IPS-18c (cell line): ENCODE measurements around the gene PARD3.

ENCODE experiments used
- H3K4me3 ChIP-seq: 2 replicates; pipeline ENCODE4 v1.7.0; 2013; ENCODE audit warnings: low read depth, mild to moderate bottlenecking, low read length, moderate library complexity; ENCODE audit not compliant: insufficient read depth
- H3K9me3 ChIP-seq: one replicate; pipeline ENCODE4 v1.6.1; 2013; ENCODE audit warnings: mild to moderate bottlenecking, low read length, moderate library complexity; ENCODE audit not compliant: control insufficient read depth, insufficient read depth

The PARD3 gene

DNA sequence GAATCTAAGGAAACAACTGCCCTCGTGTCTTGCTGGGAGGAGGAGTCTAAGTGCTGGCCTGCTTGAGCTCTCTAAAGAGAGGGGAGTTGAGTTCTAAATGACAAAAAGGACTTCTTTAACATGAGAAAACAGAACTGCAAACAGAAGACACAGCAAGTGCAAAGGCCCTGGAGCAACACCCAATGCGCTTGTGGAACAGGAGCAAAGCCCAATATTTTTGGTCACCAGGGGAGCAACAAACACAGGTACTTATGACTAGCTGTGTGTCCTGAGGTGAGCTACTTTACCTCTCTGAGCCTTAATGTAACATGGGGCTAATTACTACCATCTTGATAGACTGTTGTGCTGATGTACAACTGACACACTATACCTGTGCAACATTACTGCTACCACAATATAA is 634.3 kb downstream of the PARD3 start:
- Histone ChIP-seq H3K9me3 (no peaks in the 10 kb centered on the region), H3K4me3 (no peak overlapping the region)

- H3K4me3 ChIP-seq, result no peak overlapping the region
- H3K9me3 ChIP-seq, result no peaks in the 10 kb centered on the region
These were observed 635.8 kb downstream of the PARD3 start for GRCh38 chr10:34179280-34179679.

GRCh38 chr10:34178756-34179155 is 636.3 kb downstream of the PARD3 start:
- H3K9me3 ChIP-seq, result no peaks in the 10 kb centered on the region
- H3K4me3 ChIP-seq, result no peak overlapping the region

DNA sequence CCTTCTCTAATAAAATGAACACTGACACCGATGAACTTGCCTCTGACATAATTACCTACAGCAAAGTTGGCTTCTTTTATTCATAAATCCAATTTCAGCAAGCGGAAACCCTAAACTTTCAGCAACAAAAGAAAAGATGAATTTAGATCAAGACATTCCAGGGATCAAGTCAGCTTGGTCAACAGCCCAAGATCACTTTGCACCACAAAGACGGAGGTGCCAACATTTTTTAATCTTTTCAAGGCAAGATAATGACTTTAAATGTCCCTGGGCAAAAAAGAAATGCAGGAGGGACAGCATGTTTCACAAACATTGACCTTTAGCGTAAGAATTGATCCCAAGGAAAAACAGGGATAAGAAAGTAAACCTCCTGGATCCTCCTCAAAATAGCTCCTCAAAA is 636.9 kb downstream of the PARD3 start:
- H3K4me3 ChIP-seq, result no peak overlapping the region

DNA sequence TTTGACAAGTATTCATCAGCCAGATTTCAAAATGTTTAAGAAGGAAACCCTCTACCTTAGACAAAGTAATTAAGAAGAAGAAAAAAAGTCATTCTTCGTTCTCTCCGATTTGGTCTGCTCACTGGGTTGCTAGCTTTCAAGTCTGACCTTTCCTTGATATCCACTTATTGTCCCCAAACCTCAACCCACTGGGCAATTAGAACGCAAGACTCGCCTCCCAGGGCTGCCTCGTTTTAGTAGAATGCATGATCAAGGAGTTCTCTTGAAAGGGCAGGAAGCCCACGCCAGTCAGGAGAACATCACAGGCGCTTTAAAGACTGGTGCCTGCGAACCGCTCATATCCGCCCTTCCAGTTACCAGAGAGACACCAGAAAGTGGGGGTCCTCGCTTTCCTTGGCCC is 637.7 kb downstream of the PARD3 start:
- Histone ChIP-seq H3K4me3 (no peak overlapping the region), H3K9me3 (no peaks in the 10 kb centered on the region)

More for the DNA sequence above, 636.9 kb downstream of the PARD3 start:
- H3K9me3 ChIP-seq, result no peaks in the 10 kb centered on the region

- Histone ChIP-seq H3K9me3 (no peaks in the 10 kb centered on the region), H3K4me3 (no peak overlapping the region)
These were observed 638.7 kb downstream of the PARD3 start for GRCh38 chr10:34176351-34176750.

GRCh38 chr10:34175121-34175520 is 640.0 kb downstream of the PARD3 start:
- Histone ChIP-seq H3K9me3 (no peaks in the 10 kb centered on the region), H3K4me3 (no peak overlapping the region)

DNA sequence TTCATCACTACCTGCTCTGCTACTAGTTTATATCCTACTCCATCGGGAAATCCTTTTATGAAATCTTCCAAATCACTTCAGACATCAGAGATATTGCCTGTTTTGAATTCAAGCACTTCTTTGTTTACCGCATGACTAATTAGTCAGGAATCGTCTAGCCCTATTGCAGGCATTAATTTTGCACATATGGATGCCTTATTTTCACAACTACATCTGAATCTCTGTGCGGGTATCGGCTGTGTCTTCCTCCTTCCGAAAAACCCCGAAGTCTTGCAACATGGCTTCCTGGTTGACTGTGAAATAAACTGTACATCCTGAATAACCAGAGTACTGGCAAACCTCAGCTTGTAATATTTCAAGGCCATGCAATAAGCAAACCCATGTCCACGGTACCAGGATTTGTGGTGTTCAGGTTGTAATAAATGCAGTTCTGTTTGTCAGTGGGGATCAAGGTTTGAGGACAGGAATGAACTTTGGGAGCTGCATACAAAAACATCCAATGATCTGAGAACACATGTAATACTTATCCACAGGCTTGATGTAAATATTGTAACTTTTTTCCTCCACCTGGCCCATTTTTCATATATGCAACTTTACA is 642.1 kb downstream of the PARD3 start:
- no peaks in the 10 kb centered on the region for H3K9me3 ChIP-seq

GRCh38 chr10:34171957-34172527 is 643.1 kb downstream of the PARD3 start:
- H3K4me3 ChIP-seq, result no peak overlapping the region

More for the DNA sequence above, 642.1 kb downstream of the PARD3 start:
- H3K4me3 ChIP-seq, result no peak overlapping the region

DNA sequence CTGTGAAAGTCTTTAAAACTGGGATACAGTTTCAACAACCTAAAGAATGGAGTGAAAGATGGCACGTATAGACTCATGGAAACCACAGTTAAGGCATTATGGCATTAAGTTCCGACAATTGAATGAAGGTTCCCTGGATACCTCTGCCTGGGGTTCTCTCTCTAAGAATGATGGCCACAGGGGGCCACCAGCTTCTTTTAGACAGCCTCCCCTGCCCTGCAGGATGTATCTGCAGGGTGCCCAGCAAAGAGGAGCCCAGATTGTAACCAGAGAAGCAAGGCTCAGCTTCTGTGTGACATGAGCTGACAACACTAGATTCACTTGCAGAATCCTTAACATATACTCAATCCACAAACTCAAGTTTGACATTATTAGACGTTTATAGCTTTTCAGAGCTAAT is 645.4 kb downstream of the PARD3 start:
- Histone ChIP-seq H3K9me3 (no peaks in the 10 kb centered on the region), H3K4me3 (no peak overlapping the region)

More at GRCh38 chr10:34171957-34172527, 643.1 kb downstream of the PARD3 start:
- no peaks in the 10 kb centered on the region for H3K9me3 ChIP-seq

GRCh38 chr10:34169131-34169530 is 646.0 kb downstream of the PARD3 start:
- Histone ChIP-seq H3K9me3 (no peaks in the 10 kb centered on the region), H3K4me3 (no peak overlapping the region)

GRCh38 chr10:34168439-34168838 is 646.7 kb downstream of the PARD3 start:
- H3K4me3 ChIP-seq, result no peak overlapping the region

GRCh38 chr10:34166823-34167222 is 648.3 kb downstream of the PARD3 start:
- Histone ChIP-seq H3K9me3 (no peaks in the 10 kb centered on the region), H3K4me3 (no peak overlapping the region)

More at GRCh38 chr10:34168439-34168838, 646.7 kb downstream of the PARD3 start:
- H3K9me3 ChIP-seq, result no peaks in the 10 kb centered on the region

- Histone ChIP-seq H3K4me3 (no peak overlapping the region), H3K9me3 (no peaks in the 10 kb centered on the region)
These were observed 648.7 kb downstream of the PARD3 start for GRCh38 chr10:34166354-34166753.

DNA sequence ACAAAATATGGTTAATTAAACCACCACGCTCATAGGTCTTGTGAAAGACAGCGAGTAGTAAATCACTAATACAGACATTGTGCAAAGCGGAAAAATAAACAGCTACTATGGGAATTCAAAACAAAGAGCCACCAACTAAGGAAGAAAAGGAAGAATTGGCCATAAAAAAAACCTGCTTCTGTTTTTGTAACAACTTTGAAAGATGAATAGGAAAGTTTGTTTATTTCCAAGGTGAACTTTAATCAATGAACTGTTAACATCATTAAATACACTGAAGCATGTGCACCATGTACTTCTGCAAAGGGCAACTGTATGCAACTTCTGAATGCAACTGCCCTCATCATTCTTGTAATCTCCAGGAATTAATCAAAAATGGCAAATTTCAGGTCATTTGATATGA is 651.1 kb downstream of the PARD3 start:
- H3K9me3 ChIP-seq, result no peaks in the 10 kb centered on the region
- H3K4me3 ChIP-seq, result no peak overlapping the region

DNA sequence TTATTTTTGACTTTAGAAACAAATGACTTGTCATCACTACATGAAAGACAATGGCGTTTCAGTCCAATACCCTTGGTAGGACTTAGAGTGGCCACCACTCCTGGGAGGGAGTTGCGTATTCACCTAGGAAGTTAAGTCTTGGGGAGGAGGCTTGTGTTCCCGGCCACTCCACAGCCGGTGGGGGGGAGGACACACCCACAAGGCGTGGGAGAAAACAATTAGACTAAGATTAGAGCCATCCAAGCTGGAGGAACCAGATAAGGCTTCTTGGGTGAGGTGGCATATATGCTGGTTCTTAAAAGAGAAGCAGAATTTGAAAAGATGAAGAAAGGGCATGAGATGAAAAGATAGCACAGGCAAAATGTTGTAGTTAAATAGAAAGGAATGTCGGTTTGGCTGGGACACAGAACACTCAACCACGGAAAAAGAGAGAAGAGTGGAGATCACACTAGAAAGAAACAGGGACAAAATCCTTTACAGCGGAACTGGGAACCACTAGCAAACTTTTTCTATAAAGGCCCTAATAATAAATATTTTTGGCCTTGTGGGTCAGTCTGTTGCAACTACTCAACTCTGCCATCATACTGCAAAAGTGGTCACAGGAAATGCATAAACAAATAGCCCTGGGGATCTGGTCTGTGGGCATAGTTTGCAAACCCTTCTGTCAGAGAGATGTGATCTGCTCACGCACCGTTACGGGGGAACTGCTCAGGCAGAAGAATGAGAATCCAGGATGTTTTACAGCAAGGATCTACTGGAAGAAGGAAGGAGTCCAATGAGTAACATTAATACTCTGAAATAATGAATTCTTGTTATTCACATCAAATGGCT is 651.8 kb downstream of the PARD3 start:
- no peak overlapping the region for H3K4me3 ChIP-seq
- H3K9me3 ChIP-seq, result no peaks in the 10 kb centered on the region

- Histone ChIP-seq H3K4me3 (no peak overlapping the region), H3K9me3 (no peaks in the 10 kb centered on the region)
These were observed 653.2 kb downstream of the PARD3 start for GRCh38 chr10:34161777-34162370.

GRCh38 chr10:34160595-34160994 is 654.5 kb downstream of the PARD3 start:
- Histone ChIP-seq H3K9me3 (no peaks in the 10 kb centered on the region), H3K4me3 (no peak overlapping the region)
